HG03442 (cell line): ENCODE data around the gene MUC5AC.
"Not testable (repeated sequence)": the region's sequence is repeated elsewhere in the genome, so short reads cannot be mapped to it uniquely, and the experiment has no call there.

Experiments used
- ATAC-seq: cut with Tn5 transposase; IDR thresholded peaks from one replicate; pipeline ENCODE4 v1.9.1; 2021; ENCODE audit warnings: mild to moderate bottlenecking, moderate library complexity; ENCODE audit not compliant: unreplicated experiment

The MUC5AC gene

DNA sequence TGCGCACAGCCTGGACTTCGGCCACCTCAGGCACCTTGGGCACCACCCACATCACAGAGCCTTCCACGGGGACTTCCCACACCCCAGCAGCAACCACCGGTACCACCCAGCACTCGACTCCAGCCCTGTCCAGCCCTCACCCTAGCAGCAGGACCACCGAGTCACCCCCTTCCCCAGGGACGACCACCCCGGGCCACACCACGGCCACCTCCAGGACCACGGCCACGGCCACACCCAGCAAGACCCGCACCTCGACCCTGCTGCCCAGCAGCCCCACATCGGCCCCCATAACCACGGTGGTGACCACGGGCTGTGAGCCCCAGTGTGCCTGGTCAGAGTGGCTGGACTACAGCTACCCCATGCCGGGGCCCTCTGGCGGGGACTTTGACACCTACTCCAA is 91.2 kb downstream of the MUC5AC start:
- not testable (repeated sequence) for ATAC-seq

DNA sequence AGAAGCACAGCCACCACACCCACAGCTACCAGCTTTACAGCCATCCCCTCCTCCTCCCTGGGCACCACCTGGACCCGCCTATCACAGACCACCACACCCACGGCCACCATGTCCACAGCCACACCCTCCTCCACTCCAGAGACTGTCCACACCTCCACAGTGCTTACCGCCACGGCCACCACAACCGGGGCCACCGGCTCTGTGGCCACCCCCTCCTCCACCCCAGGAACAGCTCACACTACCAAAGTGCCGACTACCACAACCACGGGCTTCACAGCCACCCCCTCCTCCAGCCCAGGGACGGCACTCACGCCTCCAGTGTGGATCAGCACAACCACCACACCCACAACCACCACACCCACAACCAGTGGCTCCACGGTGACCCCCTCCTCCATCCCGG is 92.7 kb downstream of the MUC5AC start:
- ATAC-seq, result not testable (repeated sequence)
